B cell (primary cell): Measurements from ENCODE around the gene NUDT14.

ENCODE experiments used
- CTCF ChIP-seq: fragments of 200-600 bp; IDR thresholded peaks from one replicate; pipeline ENCODE4 v1.8.0; 2022; ENCODE audit warnings: antibody characterized with exemption, mild to moderate bottlenecking
- EZH2 ChIP-seq: IDR thresholded peaks from 2 replicates; pipeline ENCODE4 v1.6.1; 2012; ENCODE audit warnings: borderline replicate concordance, low read depth, mild to moderate bottlenecking, moderate library complexity, low read length; ENCODE audit not compliant: insufficient read depth, poor library complexity, severe bottlenecking

DNA sequence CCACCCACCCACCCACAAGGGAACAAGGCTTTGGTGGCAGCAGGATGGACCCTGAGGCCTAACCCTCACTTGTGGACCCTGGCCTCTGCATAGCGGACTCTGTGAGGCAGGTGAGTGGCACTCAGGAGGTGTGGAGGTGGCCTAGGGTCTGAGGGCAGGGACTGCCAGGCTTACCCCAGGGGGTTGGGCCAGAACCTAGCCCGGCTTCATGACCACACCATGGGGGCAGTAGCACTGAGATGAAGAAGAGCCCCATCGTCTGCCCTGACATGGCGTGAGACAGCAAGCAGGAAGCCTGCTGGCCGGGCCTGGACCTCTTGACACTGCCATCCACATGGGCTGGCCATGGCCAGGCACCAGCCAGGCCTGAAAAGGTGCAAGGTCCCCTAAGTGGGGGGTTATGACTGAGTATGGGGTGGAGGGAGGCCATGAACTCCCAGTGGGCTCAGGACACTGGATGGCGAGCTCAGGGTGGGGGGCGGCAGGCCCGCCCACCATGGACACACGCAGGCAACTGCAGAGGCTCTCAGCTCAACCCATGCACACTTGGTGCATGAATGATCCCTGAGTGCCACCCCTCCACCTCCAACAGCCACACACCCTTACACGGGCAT lies 41.8 kb downstream of the NUDT14 start:
- TF ChIP-seq EZH2 (no peak), CTCF (no peak)
